Measurements from ENCODE around the gene ZFYVE21.
"Not testable (repeated sequence)": the region's sequence is repeated elsewhere in the genome, so short reads cannot be mapped to it uniquely, and the experiment has no call there.

ZFYVE21 gene

DNA sequence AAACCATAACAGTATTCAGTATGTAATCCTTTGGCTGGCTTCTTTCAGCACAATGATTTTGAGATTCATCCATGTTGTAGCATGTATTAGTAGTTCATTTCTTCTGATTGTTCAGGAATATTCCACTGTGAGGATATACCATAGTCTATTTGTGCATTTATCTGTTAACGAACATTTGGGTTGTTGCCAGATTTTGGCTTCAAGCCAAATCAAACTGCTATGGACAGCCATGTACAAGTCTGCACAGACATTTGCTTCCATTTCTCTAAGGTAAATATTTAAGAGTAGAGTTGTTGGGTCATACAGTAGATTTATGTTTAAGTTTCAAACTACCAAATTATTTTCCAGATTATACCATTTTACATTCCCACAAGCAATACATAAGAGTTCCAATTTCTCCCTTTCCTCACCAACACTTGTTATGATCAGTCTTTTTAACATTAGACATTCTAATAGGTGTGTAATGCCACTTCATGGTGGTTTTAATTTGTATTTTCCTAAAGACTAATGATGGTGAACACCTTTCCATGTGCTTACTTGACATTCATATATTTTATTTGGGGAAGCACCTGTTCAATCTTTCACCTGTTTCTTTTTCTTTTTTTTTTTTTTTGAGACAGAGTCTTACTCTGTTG lies 56.6 kb downstream of the ZFYVE21 start:
- no peak for DNase-seq

DNA sequence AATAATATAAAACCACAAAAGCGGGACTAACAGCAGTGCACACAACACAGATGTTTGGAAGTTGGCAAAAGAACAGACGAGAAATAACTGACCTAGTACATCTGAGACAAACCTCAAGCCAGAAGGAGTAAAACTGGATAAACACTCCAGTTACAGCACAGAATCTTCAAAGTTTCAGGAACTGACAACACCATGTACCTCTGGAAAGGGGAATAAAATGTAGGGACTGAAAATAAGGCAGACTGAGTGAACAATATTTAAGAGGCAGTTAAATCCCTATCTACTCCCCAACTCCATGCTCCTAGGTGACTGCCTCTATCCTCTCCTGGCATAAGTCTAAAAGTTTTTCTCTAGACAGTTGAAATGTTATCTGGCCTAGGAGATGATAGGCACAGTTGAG lies 57.9 kb downstream of the ZFYVE21 start:
- DNase-seq = no peak

- DNase-seq = no peak
Observed at GRCh38 chr14:103775506-103775905, 59.9 kb downstream of the ZFYVE21 start.

DNA sequence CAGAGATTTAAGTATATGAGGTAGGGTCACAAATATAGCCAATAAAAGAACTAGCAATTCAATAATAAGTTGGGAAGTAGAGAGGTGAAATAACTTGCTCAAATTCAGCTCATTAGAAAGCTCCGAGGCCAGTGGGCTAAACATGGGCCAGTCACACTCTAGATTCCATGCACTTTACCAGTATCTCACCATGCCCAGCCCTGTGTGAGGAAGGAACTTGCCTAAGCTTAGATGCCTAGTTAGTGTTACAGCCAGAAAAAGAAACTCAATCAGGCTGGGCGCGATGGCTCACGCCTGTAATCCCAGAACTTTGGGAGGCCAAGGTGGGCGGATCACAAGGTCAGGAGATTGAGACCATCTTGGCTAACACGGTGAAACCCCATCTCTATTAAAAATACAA lies 60.7 kb downstream of the ZFYVE21 start:
- DNase-seq = not testable (repeated sequence)

DNA sequence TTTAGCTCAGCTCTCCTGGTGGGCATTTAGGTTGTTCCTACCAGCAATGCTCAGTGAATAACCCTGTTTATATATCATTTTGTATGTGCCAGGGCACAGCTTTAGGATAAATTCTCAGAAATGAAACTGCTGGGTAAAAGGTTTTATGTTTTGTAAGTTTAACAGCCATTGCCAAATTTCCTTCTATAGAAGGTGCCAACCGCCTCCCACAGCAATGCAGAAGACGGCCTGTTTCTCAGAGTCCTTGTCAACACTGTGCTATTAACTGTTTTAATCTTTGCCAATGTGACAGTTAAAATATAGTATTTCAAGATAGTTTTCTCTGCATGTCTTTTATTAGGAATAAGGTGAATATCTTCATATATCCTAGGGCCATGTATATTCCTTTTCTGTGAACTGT lies 66.8 kb downstream of the ZFYVE21 start:
- no peak for DNase-seq
